OCI-LY7 (cell line): ENCODE results near the gene ACAA2. TPM values are rescaled to one million over a fixed set of nuclear protein-coding genes. Genes with fewer than 3 reads are reported as not detected.

Experiments
- BruUV-seq: library from RNA; stranded (reverse); fragments of 400-500 nt; replicated peaks from 2 replicates; lab custom pipeline; 2021; lab: Mats Ljungman, UMichigan
- CTCF ChIA-PET: fragments of 300-600 bp; sonication (Branson Sonifier 250); formaldehyde crosslinking; loops from one replicate; lab custom pipeline; 2022; ENCODE audit warnings: antibody characterized with exemption; ENCODE audit not compliant: unreplicated experiment; lab: Charles Lee
- POLR2A ChIA-PET: fragments of 300-600 bp; sonication (Branson Sonifier 250); formaldehyde crosslinking; loops from one replicate; lab custom pipeline; 2022; ENCODE audit warnings: antibody characterized with exemption; lab: Charles Lee
- DNase-seq: peaks from one replicate; pipeline ENCODE4 v3.0.0-alpha.2; 2015; ENCODE audit warnings: low spot score
- H2AFZ ChIP-seq: fragments of 200-600 bp; sonication (generic), shearing (Covaris generic); 2 replicates; pipeline ENCODE4 v1.6.1; 2014; ENCODE audit warnings: mild to moderate bottlenecking, antibody characterized with exemption, low read length, moderate library complexity
- H3K27ac ChIP-seq: fragments of 200-600 bp; sonication (generic); 2 replicates; pipeline ENCODE4 v1.5.1; 2014; ENCODE audit warnings: mixed run types, low read depth, mild to moderate bottlenecking, moderate library complexity, low read length, inconsistent platforms; ENCODE audit not compliant: poor library complexity, severe bottlenecking
- H3K36me3 ChIP-seq: fragments of 200-600 bp; sonication (generic); 2 replicates; pipeline ENCODE4 v1.6.1; 2014; ENCODE audit warnings: mild to moderate bottlenecking, antibody characterized with exemption, low read length, moderate library complexity, mixed read lengths; ENCODE audit not compliant: insufficient read depth
- H3K4me1 ChIP-seq: fragments of 200-600 bp; sonication (generic); 2 replicates; pipeline ENCODE4 v1.5.1; 2014; ENCODE audit warnings: mild to moderate bottlenecking, low read length; ENCODE audit not compliant: insufficient read depth, poor library complexity, severe bottlenecking
- H3K4me2 ChIP-seq: fragments of 200-600 bp; sonication (generic); 2 replicates; pipeline ENCODE4 v1.6.1; 2014; ENCODE audit warnings: mild to moderate bottlenecking, low read length
- H3K4me3 ChIP-seq: fragments of 200-600 bp; sonication (generic); 2 replicates; pipeline ENCODE4 v1.5.1; 2014; ENCODE audit warnings: mild to moderate bottlenecking, low read depth, low read length; ENCODE audit not compliant: poor library complexity, severe bottlenecking
- H3K79me2 ChIP-seq: fragments of 200-600 bp; sonication (generic); 2 replicates; pipeline ENCODE4 v1.6.1; 2016; ENCODE audit warnings: low read depth, mild to moderate bottlenecking, low read length, moderate library complexity, mixed read lengths; ENCODE audit not compliant: insufficient read depth
- H3K9me2 ChIP-seq: fragments of 200-600 bp; sonication (generic); 2 replicates; pipeline ENCODE4 v1.6.1; 2016; ENCODE audit warnings: mild to moderate bottlenecking, low read length, mixed read lengths; ENCODE audit not compliant: insufficient read depth
- H3K9me3 ChIP-seq: fragments of 200-600 bp; sonication (generic); 2 replicates; pipeline ENCODE4 v1.6.1; 2014; ENCODE audit warnings: mild to moderate bottlenecking, mixed run types, low read length, mixed read lengths
- H4K20me1 ChIP-seq: fragments of 200-600 bp; sonication (generic); 2 replicates; pipeline ENCODE4 v1.6.1; 2014; ENCODE audit warnings: mild to moderate bottlenecking, antibody characterized with exemption, low read length, moderate library complexity, mixed read lengths; ENCODE audit not compliant: insufficient read depth
- CTCF ChIP-seq: fragments of 200-600 bp; sonication (generic); conservative IDR thresholded peaks from 2 replicates; pipeline ENCODE4 v1.5.1; 2014; ENCODE audit warnings: mild to moderate bottlenecking, antibody characterized with exemption, low read length, moderate library complexity, mixed read lengths
- EZH2phosphoT487 ChIP-seq: fragments of 200-600 bp; sonication (generic); IDR thresholded peaks from 2 replicates; pipeline ENCODE4 v1.6.1; 2018; ENCODE audit warnings: low read depth, borderline replicate concordance, mild to moderate bottlenecking, mixed run types, antibody characterized with exemption, low read length, moderate library complexity, mixed read lengths
- intact Hi-C: fragments of 100-400 bp; cut with micrococcal nuclease; formaldehyde crosslinking; loops from one replicate; pipeline ENCODE4 v1.10.0; 2022; ENCODE audit not compliant: unreplicated experiment
- total RNA-seq, 2 experiments: library from RNA; depleted of rRNA in 1 of 2; stranded (reverse); fragments of >200 nt in 1 of 2; shearing (Covaris generic) in 1 of 2; gene quantifications; 2 replicates each; pipeline ENCODE4 v1.2.3, GENCODE V29; 2014 to 2022

The ACAA2 gene
- total RNA-seq, 2 experiments from 2014 or later: 30.8 to 54.4 TPM

GRCh38 chr18:49749563-49749962 lies 63.8 kb downstream of the ACAA2 start:
- Histone ChIP-seq H3K4me2 (no peak overlapping the region), H3K9me3 (no peaks in the 10 kb centered on the region), H4K20me1 (no peaks in the 10 kb centered on the region), H3K4me3 (no peak overlapping the region), H3K79me2 (no peaks in the 10 kb centered on the region), H3K27ac (no peak overlapping the region), H3K4me1 (no peaks in the 10 kb centered on the region), H2AFZ (no peak overlapping the region), H3K36me3 (no peaks in the 10 kb centered on the region), H3K9me2 (no peaks in the 10 kb centered on the region)
- intact Hi-C loops: no loop called here
- no peak for TF ChIP-seq CTCF
- no peak for TF ChIP-seq EZH2phosphoT487
- CTCF ChIA-PET: no interaction called here
- no peak for DNase-seq
- POLR2A ChIA-PET: no interaction called here
- BruUV-seq: no TSS peak

GRCh38 chr18:49747876-49748275 lies 65.5 kb downstream of the ACAA2 start:
- Histone ChIP-seq H3K9me2 (no peaks in the 10 kb centered on the region), H3K36me3 (no peaks in the 10 kb centered on the region), H2AFZ (no peak overlapping the region), H3K4me3 (no peak overlapping the region), H3K9me3 (no peaks in the 10 kb centered on the region), H4K20me1 (no peaks in the 10 kb centered on the region), H3K79me2 (no peaks in the 10 kb centered on the region), H3K4me2 (no peak overlapping the region), H3K4me1 (no peaks in the 10 kb centered on the region), H3K27ac (no peak overlapping the region)
- intact Hi-C loops: no loop called here
- DNase-seq: no peak
- CTCF ChIA-PET: interaction anchor here (0.6 kb wide), 1 partner anchor 1459 kb away, joined by 3 read pairs; no protein-coding TSS in a partner anchor
- POLR2A ChIA-PET: no interaction called here
- BruUV-seq: no TSS peak
- TF ChIP-seq EZH2phosphoT487: no peak
- TF ChIP-seq CTCF: no peak

GRCh38 chr18:49745045-49746014 lies 68.0 kb downstream of the ACAA2 start:
- no peak for DNase-seq
- no peaks in the 10 kb centered on the region for H3K79me2 ChIP-seq
- H4K20me1 ChIP-seq: no peaks in the 10 kb centered on the region
- H3K4me1 ChIP-seq: no peaks in the 10 kb centered on the region
- no peak overlapping the region for H3K4me3 ChIP-seq
- no peak overlapping the region for H3K4me2 ChIP-seq
- TF ChIP-seq CTCF: no peak
- TF ChIP-seq EZH2phosphoT487: no peak
- no peak overlapping the region for H3K27ac ChIP-seq
- no peaks in the 10 kb centered on the region for H3K36me3 ChIP-seq
- CTCF ChIA-PET: no interaction called here
- no TSS peak for BruUV-seq
- POLR2A ChIA-PET: no interaction called here
- H3K9me2 ChIP-seq: no peaks in the 10 kb centered on the region
- no peak overlapping the region for H2AFZ ChIP-seq
- intact Hi-C loops: no loop called here
- no peaks in the 10 kb centered on the region for H3K9me3 ChIP-seq
